ENCODE data around the gene MRPL49. TPM values are rescaled to one million over a fixed set of nuclear protein-coding genes. Genes with fewer than 3 reads are reported as not detected.
A peak's percentile ranks its signal among the peaks of the same experiment; 100 is the strongest.

Gene MRPL49
- total and polyA plus RNA-seq, 2 of the 8 experiments (the other 6 are each of a cell fraction or from before 2014, with no cell fraction given), result 54.0 to 84.8 TPM

DNA sequence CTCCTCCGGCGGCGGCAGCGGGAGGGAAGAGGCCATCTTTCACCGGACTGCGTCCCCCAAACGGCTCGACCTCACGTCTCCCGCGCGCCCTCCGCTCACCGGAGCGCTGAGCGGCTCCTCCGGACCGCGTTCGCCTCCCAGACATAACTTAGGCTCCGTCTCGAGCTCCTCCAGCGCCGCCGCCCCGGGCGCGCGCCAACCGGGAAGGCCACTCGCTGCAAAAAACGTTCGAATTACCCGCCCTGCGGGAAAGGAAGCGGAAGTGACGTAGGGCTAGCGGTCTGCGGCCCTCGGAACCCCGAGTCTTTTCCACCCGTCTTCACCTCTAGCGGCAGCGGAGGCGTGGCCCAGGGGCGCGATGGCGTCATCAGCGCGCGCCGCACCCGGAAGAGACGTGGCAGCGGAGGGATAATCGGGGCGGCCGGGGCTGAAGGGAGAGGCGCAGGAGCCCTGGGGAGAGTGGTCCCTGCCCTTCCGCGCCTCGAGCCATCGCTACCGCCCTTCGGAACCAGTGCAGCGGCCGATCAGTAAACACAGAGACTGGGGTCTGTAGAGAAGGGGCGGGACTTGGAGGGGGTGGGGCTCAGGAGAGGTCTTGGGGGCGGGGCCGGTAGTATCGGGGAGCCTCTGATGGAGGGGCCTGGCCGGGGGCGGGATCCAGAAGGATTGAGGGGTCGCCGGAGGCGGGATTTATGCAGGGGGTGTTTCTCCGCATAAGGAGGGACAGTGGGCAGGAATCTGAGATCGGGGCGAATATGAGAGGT lies 38.1 kb upstream of the MRPL49 start, which contains the start of the genes CDCA5 and ZFPL1:
CDCA5 (minus strand) TSS at position 207 of the 764 bp plus-strand sequence; CDS start at position 145, 62 bp downstream.
ZFPL1 (plus strand) TSS at position 389 of the 764 bp plus-strand sequence. CDS start 477 bp downstream, outside the sequence.
- H3K79me2 ChIP-seq (ENCODE audit: control insufficient read depth in 1 of 2, insufficient read depth in 2 of 2, low read length in 2 of 2), result peaks cover 10 to 33% of the 10 kb centered on the region in 2 experiments
- H2BK5ac ChIP-seq (ENCODE audit: low read depth, low read length), result peak within 1 kb of the TSS; percentile 90
- H2BK15ac ChIP-seq (ENCODE audit: low read length), result 0 out of 2 replicates have a peak within 1 kb of the TSS, but pooled peaks have one; percentile 36
- H3K4me3 ChIP-seq (ENCODE audit: extremely low read depth in 1 of 4, insufficient read depth in 2 of 4, low read depth in 3 of 4, low read length in 4 of 4), result peak within 1 kb of the TSS; percentile 92 to 99 (median 98)
- H3K79me1 ChIP-seq (ENCODE audit: low read depth, low read length), result peaks cover 22% of the 10 kb centered on the region
- 0% methylated on average over 70 of the region's 79 CpGs; no CpG with 5 or more reads in 1 of the 2 experiments for WGBS, 2 experiments (ENCODE audit: extremely low coverage in 1 of 2, insufficient coverage in 1 of 2, insufficient read length in 1 of 2, insufficient replicate concordance in 2 of 2, low coverage in 1 of 2, low lambda C conversion rate in 2 of 2, missing lambda C conversion rate in 1 of 2)
- peak within 1 kb of the TSS; percentile 99 for H4K8ac ChIP-seq (ENCODE audit: extremely low read depth, insufficient read depth, low read length)
- H3K23me2 ChIP-seq (ENCODE audit: low read depth, low read length), result peaks cover 8% of the 10 kb centered on the region
- peak within 1 kb of the TSS; percentile 94 for H3K27ac ChIP-seq (ENCODE audit: low read depth, low read length)
- H2BK120ac ChIP-seq (replicated peaks; ENCODE audit: low read depth, low read length), result no peak within 1 kb of the TSS
- H3K4ac ChIP-seq (replicated peaks; ENCODE audit: insufficient read length, low read depth, low read length), result peak within 1 kb of the TSS; percentile 87
- ChIA-PET CTCF (ENCODE audit: partially characterized antibody) (interaction anchor here (1.1 to 1.7 kb wide), 6 partner anchors 16 to 235 kb away, joined by 3 to 5 read pairs (median 4); partner anchors contain the start of genes SAC3D1 and TM7SF2), POLR2A (ENCODE audit: partially characterized antibody) (interaction anchor here (0.9 to 21.6 kb wide), 16 partner anchors 8 to 199 kb away, joined by 3 to 230 read pairs (median 6); partner anchors contain the start of genes CDCA5, SAC3D1, SYVN1 and TM7SF2)
- H3K4me1 ChIP-seq (replicated peaks in 1 of 4; ENCODE audit: control insufficient read depth in 3 of 4, insufficient read depth in 4 of 4, low read length in 3 of 4), result peaks cover 0 to 9% (median 4%) of the 10 kb centered on the region in 4 experiments; a peak in 5 of 7 replicates
- peaks cover 18 to 35% (median 30%) of the 10 kb centered on the region in 4 experiments for H3K36me3 ChIP-seq (ENCODE audit: control insufficient read depth in 2 of 4, insufficient read depth in 4 of 4, low read length in 3 of 4)
- H3K9ac ChIP-seq (replicated peaks in 1 of 4; ENCODE audit: extremely low read depth in 1 of 4, low read depth in 3 of 4, low read length in 3 of 4), result peak within 1 kb of the TSS; percentile 77 to 96 (median 87)
- H4K5ac ChIP-seq (ENCODE audit: insufficient read length, low read depth, low read length), result peak within 1 kb of the TSS; percentile 100
- no peaks in the 10 kb centered on the region for H3K27me3 ChIP-seq (replicated peaks in 1 of 4; ENCODE audit: control insufficient read depth in 3 of 4, extremely low read depth in 1 of 4, insufficient read depth in 3 of 4, low read length in 3 of 4)
- DNase-seq (ENCODE audit: low read depth in 1 of 2, low spot score in 2 of 2) (peak; percentile 70 to 98), FAIRE-seq (no peak)
- H2BK20ac ChIP-seq (ENCODE audit: low read length), result no peak within 1 kb of the TSS
- H3K9me3 ChIP-seq (ENCODE audit: insufficient read depth in 2 of 2, low read depth in 1 of 2, low read length in 1 of 2), result no peaks in the 10 kb centered on the region
- H2AK5ac ChIP-seq (ENCODE audit: low read depth, low read length), result no peak within 1 kb of the TSS
- H4K20me1 ChIP-seq (replicated peaks in 1 of 2; ENCODE audit: control insufficient read depth in 1 of 2, insufficient read depth in 2 of 2, low read length in 2 of 2), result peaks cover 0 to 4% of the 10 kb centered on the region in 2 experiments
- H3K18ac ChIP-seq (ENCODE audit: extremely low read depth, low read length), result peak within 1 kb of the TSS; percentile 99
- H3K4me2 ChIP-seq (ENCODE audit: insufficient read depth in 1 of 2, low read depth in 2 of 2, low read length in 2 of 2), result peak within 1 kb of the TSS; percentile 88 to 98
- no peak within 1 kb of the TSS for H3K14ac ChIP-seq (ENCODE audit: insufficient read length)
- no peak within 1 kb of the TSS for H3K23ac ChIP-seq (ENCODE audit: insufficient read length)
- H2BK12ac ChIP-seq (ENCODE audit: low read depth, low read length), result peak within 1 kb of the TSS; percentile 77; the same call in 1 of the 2 replicates
- peak within 1 kb of the TSS; percentile 98 for H4K91ac ChIP-seq (replicated peaks; ENCODE audit: insufficient read length, low read length)
- H3K56ac ChIP-seq (replicated peaks; ENCODE audit: insufficient read length, low read depth, low read length), result peak within 1 kb of the TSS; percentile 94
- H2AFZ ChIP-seq (ENCODE audit: low read length), result 0 out of 2 replicates have a peak within 1 kb of the TSS, but pooled peaks have one; percentile 8
- TF ChIP-seq HDAC6 (IDR thresholded peaks at IDR 0.05; ENCODE audit: low read depth, low read length) (no peak), YY1 (IDR thresholded peaks at IDR 0.05; ENCODE audit: low read depth, low read length) (peak; percentile 58; the same call in 1 of the 2 replicates), ZNF274 (IDR thresholded peaks at IDR 0.05; ENCODE audit: borderline replicate concordance, extremely low read depth, low read length) (no peak), POLR2A (IDR thresholded peaks at IDR 0.05; ENCODE audit: control extremely low read depth in 1 of 2, low read depth in 2 of 2, low read length in 2 of 2) (peak; percentile 54 to 85), BRCA1 (IDR thresholded peaks at IDR 0.05; ENCODE audit: low read depth, low read length) (peak; percentile 36; the same call in 1 of the 2 replicates), RBBP5 (IDR thresholded peaks at IDR 0.05; ENCODE audit: borderline replicate concordance, low read depth, low read length) (peak; percentile 98), NRF1 (IDR thresholded peaks at IDR 0.05; ENCODE audit: low read depth, low read length) (no peak), SAP30 (IDR thresholded peaks at IDR 0.05; ENCODE audit: insufficient read depth, insufficient replicate concordance, low read length) (no peak)
- TF ChIP-seq, protein P1, sequence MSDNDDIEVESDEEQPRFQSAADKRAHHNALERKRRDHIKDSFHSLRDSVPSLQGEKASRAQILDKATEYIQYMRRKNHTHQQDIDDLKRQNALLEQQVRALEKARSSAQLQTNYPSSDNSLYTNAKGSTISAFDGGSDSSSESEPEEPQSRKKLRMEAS (IDR thresholded peaks at IDR 0.05), result peak; percentile 79
- TF ChIP-seq, protein P2, sequence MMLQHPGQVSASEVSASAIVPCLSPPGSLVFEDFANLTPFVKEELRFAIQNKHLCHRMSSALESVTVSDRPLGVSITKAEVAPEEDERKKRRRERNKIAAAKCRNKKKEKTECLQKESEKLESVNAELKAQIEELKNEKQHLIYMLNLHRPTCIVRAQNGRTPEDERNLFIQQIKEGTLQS (IDR thresholded peaks at IDR 0.05; ENCODE audit: insufficient read depth, low read depth, low read length), result peak; percentile 91

Measured in H1 (cell line).